GM19328 (cell line): ENCODE data around the gene SLC35A1.
"Not testable (repeated sequence)": the region's sequence is repeated elsewhere in the genome, so short reads cannot be mapped to it uniquely, and the experiment has no call there.

Experiments
- ATAC-seq: cut with Tn5 transposase; IDR thresholded peaks from one replicate; pipeline ENCODE4 v1.9.1; 2021; ENCODE audit warnings: mild to moderate bottlenecking, moderate library complexity; ENCODE audit not compliant: unreplicated experiment

The SLC35A1 gene

GRCh38 chr6:87472525-87473418 lies at the start of gene SLC35A1:
Gene SLC35A1 (plus strand): TSS chr6:87472974. CDS start chr6:87473004, 30 bp downstream.
- ATAC-seq, result peak; percentile 92

- no peak for ATAC-seq
Observed at GRCh38 chr6:87426789-87427188, 46.0 kb upstream of the SLC35A1 start.

DNA sequence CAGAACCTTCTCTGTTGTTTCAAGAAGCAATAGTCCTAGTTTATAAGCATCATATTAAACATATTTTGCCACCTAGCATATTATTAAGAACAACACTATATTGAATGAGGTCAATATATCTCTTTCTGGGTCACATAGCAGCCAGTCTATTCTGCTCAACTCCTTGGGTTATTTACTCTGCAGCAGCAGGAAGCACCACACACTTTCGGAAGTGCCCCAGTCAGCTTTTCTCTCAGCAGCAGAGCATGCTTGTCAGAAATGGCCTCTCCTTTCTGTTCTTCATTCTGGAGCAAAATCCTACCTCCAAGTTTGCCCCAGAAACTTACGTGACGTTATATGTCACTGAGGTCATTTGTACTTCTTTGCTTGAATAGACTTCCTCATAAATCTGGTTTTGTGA lies 42.3 kb upstream of the SLC35A1 start:
- no peak for ATAC-seq

GRCh38 chr6:87431263-87431662 lies 41.5 kb upstream of the SLC35A1 start:
- ATAC-seq, result no peak

GRCh38 chr6:87436435-87436834 lies 36.3 kb upstream of the SLC35A1 start:
- no peak for ATAC-seq

DNA sequence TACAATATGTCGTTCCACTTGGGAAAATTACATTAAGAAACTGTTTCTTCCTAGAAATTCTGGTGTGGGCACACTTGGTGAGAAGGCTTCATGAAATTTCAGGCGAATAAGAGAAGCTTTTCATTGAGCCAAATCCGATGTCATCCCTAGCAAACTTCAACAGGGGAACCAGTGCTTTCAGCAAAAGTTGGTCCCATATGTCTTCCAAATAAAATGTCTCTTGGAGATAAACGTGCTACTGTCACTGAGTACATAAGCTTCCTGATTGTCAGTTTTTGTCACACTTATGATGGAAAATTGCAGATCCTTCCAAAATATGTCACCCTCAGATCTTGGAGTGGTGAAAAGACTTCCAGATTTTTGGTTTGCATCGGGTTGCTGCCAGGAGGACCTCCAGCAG lies 31.1 kb upstream of the SLC35A1 start:
- ATAC-seq, result no peak

- ATAC-seq, result no peak
Observed at GRCh38 chr6:87444362-87444761, 28.4 kb upstream of the SLC35A1 start.

GRCh38 chr6:87465051-87465450 lies 7.7 kb upstream of the SLC35A1 start:
- no peak for ATAC-seq

DNA sequence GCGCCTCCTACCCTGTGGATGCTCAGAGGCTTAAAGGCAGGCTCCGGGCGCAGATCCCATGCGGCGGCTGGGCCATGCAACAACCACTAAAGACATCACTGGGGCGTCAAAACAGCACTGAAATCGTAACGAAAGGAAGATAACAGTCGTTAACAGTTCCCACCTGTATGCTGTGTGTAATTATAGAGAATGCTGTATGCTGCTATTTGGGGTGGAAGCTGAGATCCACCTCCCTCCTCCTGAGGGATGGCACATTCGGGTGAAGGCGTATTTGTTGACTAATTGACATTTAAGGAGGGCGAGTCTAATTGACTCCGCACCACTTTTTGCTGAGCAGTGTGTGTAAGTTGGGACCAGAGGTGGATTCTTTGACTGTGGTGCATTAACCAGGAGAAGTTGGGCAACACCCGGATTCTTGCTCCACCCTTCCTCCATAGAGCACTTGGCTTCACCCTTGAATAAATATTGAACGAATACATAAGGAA lies 687 bp downstream of the SLC35A1 start:
- ATAC-seq, result peak; percentile 63

DNA sequence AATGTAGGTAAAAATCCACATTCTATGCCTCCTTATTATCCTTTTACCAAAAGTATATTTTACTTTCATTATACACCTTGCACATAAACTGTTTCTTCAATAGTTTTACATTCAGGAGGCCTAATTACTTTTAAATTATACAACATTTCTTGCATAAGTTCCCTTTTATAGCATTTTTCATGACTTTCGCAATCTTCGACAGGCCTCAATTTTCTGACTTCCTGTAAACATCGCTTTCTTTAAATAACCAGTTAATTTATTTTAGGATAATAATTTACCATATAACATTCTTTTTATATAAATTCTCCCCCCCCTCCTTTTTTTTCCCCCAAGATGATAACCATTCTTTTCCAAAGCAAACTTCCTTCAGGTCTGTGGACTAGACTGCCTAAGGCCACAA lies 9.2 kb downstream of the SLC35A1 start:
- ATAC-seq, result no peak

GRCh38 chr6:87482366-87482765 lies 9.6 kb downstream of the SLC35A1 start:
- ATAC-seq, result no peak

DNA sequence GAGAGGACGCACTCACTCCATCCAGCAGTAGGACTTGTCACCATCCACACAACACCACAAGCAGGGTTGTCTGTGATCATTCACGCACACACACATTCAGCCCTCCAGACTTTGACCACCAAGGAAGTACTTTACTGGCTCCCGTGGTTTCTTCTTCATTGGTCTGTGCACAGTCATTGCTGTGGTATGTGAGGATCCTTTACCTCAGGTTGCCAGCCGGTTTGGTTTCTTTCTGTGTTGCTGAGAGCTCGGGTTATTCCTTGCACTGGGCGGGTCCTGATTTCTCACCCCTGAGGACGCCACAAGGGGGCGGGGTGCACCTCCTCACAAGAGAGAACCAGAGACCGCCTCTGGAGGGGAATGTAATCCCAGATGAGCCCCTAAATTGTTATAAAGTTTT lies 11.2 kb downstream of the SLC35A1 start:
- ATAC-seq, result peak; percentile 76

- no peak for ATAC-seq
Observed at GRCh38 chr6:87484491-87484890, 11.7 kb downstream of the SLC35A1 start.

- ATAC-seq, result no peak
Observed at GRCh38 chr6:87487555-87487954, 14.8 kb downstream of the SLC35A1 start.

DNA sequence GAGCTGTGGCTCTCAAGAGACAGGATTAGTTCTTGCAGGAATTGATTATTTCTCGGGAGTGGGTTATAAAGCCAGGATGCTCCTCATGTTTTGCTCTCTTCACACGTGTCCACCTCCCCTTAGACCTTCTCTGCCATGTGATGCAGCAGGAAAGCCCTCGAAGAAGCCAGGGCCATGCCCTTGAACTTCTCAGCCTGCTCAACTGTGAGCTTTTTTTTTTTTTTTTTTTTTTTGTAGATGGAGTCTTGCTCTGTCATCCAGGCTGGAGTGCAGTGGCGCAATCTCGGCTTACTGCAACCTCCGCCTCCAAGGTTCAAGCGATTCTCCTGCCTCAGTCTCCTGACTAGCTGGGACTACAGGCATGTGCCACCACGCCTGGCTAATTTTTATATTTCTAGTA lies 16.6 kb downstream of the SLC35A1 start:
- ATAC-seq, result not testable (repeated sequence)

DNA sequence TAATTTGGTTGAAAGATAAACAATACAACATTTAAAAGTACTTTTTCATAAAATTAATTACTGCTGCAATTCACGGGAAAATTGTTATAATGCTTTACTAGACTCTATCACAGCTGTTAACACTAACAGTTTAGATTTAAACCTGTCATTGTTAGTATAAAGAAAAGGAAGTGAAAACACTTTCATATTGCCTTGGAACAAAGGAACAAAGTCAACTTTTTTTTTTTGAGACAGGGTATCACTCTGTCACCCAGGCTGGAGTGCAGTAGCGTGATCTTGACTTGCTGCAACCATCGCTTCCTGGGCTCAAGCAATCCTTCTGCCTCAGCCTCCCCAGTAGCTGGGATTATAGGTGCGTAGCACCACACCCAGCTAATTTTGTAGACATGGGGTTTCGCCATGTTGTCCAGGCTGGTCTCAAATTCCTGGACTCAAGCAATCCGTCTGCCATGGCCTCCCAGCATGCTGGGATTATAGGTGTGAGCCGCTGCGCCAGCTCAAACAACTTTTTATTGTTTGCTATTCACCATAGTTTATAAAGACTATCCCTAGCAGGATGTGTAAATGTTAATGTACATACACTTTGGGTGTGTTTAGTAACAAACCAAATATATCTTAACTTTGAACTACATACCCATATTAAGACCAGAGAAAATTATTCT lies 22.1 kb downstream of the SLC35A1 start:
- no peak for ATAC-seq

GRCh38 chr6:87498048-87498447 lies 25.3 kb downstream of the SLC35A1 start:
- no peak for ATAC-seq

GRCh38 chr6:87501809-87502572 lies 29.2 kb downstream of the SLC35A1 start:
- no peak for ATAC-seq

DNA sequence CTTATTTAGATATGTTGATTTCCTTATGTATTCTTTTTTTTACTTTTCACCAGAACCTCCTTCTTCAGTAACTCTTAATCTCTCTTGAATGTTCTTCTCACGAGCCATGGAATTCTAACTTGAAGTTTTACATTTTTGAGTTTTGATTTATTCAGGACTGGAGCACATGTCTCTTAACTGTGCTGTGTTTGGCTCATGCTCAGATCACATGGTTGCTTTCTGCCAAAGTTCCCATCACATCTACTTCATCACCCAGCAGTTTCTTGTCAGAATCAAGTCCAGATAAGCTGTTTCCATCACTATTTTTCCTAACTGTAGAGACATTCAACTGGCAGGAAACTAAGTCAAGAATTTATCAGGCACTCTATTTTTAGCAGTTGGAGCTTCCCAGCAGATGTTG lies 31.7 kb downstream of the SLC35A1 start:
- ATAC-seq, result no peak

GRCh38 chr6:87514831-87515230 lies 42.1 kb downstream of the SLC35A1 start:
- ATAC-seq, result no peak

DNA sequence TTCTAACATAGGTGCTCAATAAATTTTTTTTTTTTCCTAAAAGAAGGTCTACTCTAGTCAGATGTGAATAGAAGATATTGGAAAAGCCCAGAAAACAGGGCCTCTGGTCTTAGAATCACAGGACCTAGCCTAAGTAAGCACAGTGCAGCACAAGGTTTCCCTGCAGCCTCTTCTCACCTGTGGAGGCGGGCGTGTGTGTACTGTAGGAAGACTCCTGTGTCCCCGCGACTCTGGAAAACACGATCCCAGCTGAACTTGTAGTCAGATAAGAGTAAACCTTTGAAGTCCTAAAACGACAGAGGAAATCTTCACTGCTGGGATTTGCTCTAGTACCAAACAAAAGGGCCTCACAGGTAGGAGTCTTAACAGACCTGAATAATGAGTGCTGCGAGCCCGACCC lies 45.7 kb downstream of the SLC35A1 start:
- no peak for ATAC-seq
